Thymus (tissue), 11 donors: ENCODE results near the gene RAB36. TPM values are rescaled to one million over a fixed set of nuclear protein-coding genes. Genes with fewer than 3 reads are reported as not detected.

Source experiments
- DNase-seq, 9 donors: peaks; one replicate each; pipeline ENCODE4 v3.0.0-alpha.2; 2013; ENCODE audit warnings: low spot score in 9 of 9, low read depth in 6 of 9, missing footprints in 1 of 9
- H3K27ac ChIP-seq, 2 donors: one replicate each; pipeline ENCODE4 v1.5.1; 2013; ENCODE audit warnings: control low read depth in 1 of 2, low read depth in 1 of 2, low read length in 1 of 2, mild to moderate bottlenecking in 1 of 2, moderate library complexity in 1 of 2
- H3K27me3 ChIP-seq, 2 donors: one replicate each; pipeline ENCODE4 v1.5.1; 2013; ENCODE audit warnings: low read length in 1 of 2; ENCODE audit not compliant: control insufficient read depth in 2 of 2, insufficient read depth in 1 of 2
- H3K36me3 ChIP-seq, 2 donors: one replicate each; pipeline ENCODE4 v1.5.1; 2013; ENCODE audit warnings: low read length in 1 of 2, mild to moderate bottlenecking in 1 of 2, moderate library complexity in 1 of 2; ENCODE audit not compliant: control insufficient read depth in 2 of 2, insufficient read depth in 2 of 2
- H3K4me1 ChIP-seq, 2 donors: one replicate each; pipeline ENCODE4 v1.5.1; 2013; ENCODE audit warnings: low read length in 2 of 2; ENCODE audit not compliant: control insufficient read depth in 2 of 2, insufficient read depth in 2 of 2
- H3K4me3 ChIP-seq, 2 donors: one replicate each; pipeline ENCODE4 v1.5.1; 2013; ENCODE audit warnings: low read length in 2 of 2, control low read depth in 1 of 2, mild to moderate bottlenecking in 1 of 2
- H3K9me3 ChIP-seq, 2 donors: one replicate each; pipeline ENCODE4 v1.5.1; 2013; ENCODE audit warnings: low read length in 1 of 2, mild to moderate bottlenecking in 1 of 2; ENCODE audit not compliant: control insufficient read depth in 2 of 2, insufficient read depth in 1 of 2
- WGBS: extraction: QIAGEN DNeasy Blood & Tissue Kit; methylation state at CpG from one replicate; pipeline ENCODE4 v1.1.7; 2013; 5-methylcytosine and 5-hydroxymethylcytosine counted together
- polyA plus RNA-seq: library from polyadenylated mRNA; stranded (reverse); fragments of 200-250 nt; gene quantifications from one replicate; pipeline ENCODE4 v1.2.3, GENCODE V29; 2013
- total RNA-seq: library from RNA; stranded (reverse); fragments of 120-200 nt; gene quantifications from one replicate; pipeline ENCODE4 v1.2.4, GENCODE V29; 2013
- donor health status: healthy.

The RAB36 gene
- total and polyA plus RNA-seq, 2 donors: 0.42 to 0.46 TPM

DNA sequence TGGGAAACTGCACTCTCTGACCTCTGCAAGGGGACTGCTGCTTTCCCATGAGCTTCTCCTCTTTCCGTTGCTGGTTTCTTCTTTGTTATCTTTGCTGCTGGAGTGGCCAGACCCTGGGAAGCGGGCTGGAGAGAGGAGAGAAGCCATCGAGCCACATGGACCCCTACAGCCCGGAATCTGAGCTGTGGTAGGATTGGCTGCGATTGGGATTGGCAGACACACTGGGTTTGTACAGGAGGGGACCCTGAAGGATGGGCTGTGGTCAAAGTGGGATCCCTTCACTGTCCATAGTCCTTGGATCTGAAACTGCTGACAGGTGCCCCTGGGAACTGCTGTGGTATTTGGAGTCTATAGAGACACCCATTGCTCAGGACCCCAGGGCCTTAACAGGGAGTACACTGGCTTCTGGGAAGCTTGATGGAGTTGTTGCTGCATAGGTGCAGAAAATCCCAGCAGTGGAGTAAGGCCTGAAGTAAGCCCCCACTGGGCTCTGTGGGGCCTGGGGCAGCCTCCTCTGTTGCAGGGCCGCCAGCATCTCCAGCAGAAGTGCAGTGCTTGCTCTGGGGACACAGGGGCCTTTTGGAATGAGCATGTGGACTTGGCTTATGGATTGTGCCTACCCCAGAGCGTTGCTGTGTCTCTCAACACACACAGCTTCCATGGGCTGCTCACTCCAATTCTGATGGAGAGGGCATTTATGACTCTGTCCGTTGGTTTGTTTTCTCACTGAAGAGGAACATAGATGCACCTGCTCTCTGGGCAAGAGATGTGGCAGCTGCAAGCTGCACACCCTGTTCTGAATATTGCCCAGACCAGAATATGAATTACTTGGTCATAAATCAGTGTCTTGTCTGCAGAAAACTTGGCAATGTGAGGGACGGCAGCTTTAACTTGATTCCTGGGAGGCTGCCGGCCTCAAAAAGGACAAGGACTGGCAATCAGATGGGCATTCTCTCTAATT, 67.1 kb downstream of the RAB36 start:
- Histone ChIP-seq H3K4me3 (no peak overlapping the region), H3K27me3 (no peaks in the 10 kb centered on the region), H3K36me3 (peaks cover 7% of the 10 kb centered on the region in 2 donors), H3K4me1 (peaks cover 41 to 59% of the 10 kb centered on the region in 2 donors), H3K27ac (peak overlapping the region; percentile 9 to 53), H3K9me3 (peaks cover 0 to 6% of the 10 kb centered on the region in 2 donors)
- WGBS: 56% methylated on average over 10 of the region's 10 CpGs
- DNase-seq: peak in 1 of 9 donors; percentile 44

DNA sequence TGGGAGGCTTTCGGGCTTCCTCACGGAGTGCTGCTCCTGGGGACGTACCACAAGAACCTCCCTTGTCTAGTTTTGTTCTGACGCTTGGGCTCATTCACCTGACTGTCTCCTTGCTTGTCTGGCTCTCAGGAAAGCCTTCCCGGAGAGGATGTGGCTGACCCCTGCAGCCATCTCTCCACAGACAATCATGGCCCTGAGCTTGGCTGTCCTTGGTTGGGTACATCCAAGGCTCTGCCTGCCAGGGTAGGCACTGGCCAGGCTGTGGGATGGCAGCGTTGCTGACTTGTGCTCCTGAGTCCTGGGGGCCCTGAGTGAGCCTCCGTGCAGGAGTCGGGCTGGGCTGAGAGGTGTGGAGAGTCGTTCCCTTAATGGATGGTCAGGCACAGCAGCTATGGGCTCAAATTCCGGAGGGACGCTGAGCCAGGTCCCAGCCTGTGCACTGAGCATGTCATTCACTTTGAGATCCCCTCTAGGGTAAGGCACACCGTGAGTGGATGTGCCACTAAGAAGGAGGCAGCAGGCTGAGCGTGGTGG, 67.8 kb downstream of the RAB36 start:
- DNase-seq: no peak
- Histone ChIP-seq H3K9me3 (peaks cover 0 to 6% of the 10 kb centered on the region in 2 donors), H3K27ac (peak overlapping the region in 1 of 2 donors; percentile 53), H3K36me3 (peaks cover 3 to 7% of the 10 kb centered on the region in 2 donors), H3K4me1 (peaks cover 44 to 62% of the 10 kb centered on the region in 2 donors), H3K4me3 (no peak overlapping the region), H3K27me3 (no peaks in the 10 kb centered on the region)
- WGBS: 82% methylated on average over 13 of the region's 13 CpGs

DNA sequence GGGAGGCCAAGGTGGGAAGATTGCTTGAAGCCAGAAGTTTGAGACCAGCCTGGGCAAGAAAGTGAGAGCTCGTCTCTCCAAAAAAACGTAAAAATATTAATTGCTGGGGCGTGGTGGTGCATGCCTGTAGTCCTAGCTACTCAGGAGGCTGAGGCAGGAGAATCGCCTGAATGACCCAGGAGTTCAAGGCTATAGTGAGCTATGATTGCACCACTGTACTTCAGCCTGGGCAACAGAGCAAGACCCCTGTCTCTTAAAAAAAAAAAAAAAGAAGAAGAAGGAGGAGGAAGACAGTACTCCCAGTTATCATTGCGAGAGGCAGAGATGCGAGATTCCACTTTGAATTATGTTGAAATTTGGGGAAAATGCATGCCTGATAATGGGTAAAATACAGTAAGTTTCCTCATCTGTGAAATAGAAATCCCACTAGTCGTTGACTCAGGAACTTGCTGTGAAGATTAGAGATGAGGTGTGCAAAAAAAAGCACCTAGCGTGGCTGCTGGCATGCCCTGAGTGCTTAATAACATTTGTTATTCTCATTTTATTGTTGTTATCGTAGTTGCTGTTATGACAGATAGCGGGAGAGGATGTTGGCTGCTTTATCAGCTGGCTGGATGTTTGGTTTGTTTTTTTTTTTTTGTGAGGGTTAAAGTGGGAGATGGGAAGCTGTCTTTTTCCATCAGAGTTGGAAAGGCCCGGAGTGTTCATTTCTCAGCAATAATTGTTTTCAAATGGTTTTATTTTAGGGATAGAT, 68.5 kb downstream of the RAB36 start:
- Histone ChIP-seq H3K27ac (peak overlapping the region in 1 of 2 donors; percentile 7), H3K4me1 (peaks cover 44 to 68% of the 10 kb centered on the region in 2 donors), H3K36me3 (peaks cover 3 to 7% of the 10 kb centered on the region in 2 donors), H3K9me3 (peaks cover 0 to 6% of the 10 kb centered on the region in 2 donors), H3K4me3 (no peak overlapping the region), H3K27me3 (no peaks in the 10 kb centered on the region)
- WGBS: 73% methylated on average over 11 of the region's 11 CpGs
- no peak for DNase-seq

Other genes with a start within 250 kb of the RAB36 start
- gene GNAZ, start 75.0 kb upstream of the RAB36 start, total RNA-seq: 0.66 TPM
- gene GNAZ, start 75.0 kb upstream of the RAB36 start, polyA plus RNA-seq: 1.1 TPM
- 0.42 TPM for gene RSPH14, start 3.5 kb upstream of the RAB36 start, total RNA-seq
- gene RSPH14, start 3.5 kb upstream of the RAB36 start, polyA plus RNA-seq: 0.27 TPM
- gene BCR, start 35.0 kb downstream of the RAB36 start, total RNA-seq: 17.9 TPM
- 22.8 TPM for gene BCR, start 35.0 kb downstream of the RAB36 start, polyA plus RNA-seq